ENCODE data around the gene ZNF93.
"Not testable (repeated sequence)": the region's sequence is repeated elsewhere in the genome, so short reads cannot be mapped to it uniquely, and the experiment has no call there.

ZNF93 gene

DNA sequence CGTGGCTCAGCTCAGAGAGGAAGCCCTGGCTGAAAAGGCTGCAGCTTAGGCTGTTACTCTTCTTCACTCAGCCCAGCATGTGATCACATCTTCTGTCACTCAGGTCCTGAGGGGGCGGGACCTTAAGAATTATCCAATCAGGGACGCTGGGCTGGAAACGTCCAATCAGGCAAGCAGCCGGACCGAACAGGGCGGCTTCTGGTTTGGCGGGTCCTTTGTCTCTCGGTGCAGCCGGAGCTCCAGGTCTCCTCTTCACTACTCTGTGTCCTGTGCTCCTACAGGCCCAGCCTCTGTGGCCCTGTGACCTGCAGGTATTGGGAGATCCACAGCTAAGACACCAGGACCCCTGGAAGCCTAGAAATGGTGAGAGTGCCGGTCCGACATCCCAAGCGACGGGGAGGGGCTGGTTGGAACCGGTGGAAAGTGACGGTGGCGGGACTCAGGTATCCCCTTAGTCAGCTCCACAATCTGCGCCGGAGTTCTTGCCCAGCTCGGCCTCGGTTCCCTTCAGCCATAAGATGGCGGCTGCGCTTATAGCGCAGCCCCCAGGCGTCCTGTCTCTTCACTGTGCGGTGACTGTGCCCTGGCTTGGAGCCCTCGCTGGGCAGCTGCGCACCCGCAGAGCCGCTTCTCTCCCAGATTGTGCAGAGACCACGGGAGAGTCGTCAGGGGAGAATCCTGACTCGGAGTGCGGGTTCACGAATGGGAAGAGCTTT lies at the start of gene ZNF93:
Gene ZNF93 (plus strand): TSS at position 218 of the 716 bp plus-strand sequence. CDS start 143 bp downstream, at position 361.
- Histone ChIP-seq H3K27ac (peak within 1 kb of the TSS; percentile 94), H3K4me3 (peak within 1 kb of the TSS; percentile 86), H4K20me1 (no peaks in the 10 kb centered on the region), H3K4me2 (peak within 1 kb of the TSS; percentile 91), H3K36me3 (peaks cover 49% of the 10 kb centered on the region), H3K27me3 (no peaks in the 10 kb centered on the region), H3K9ac (peak within 1 kb of the TSS; percentile 95), H3K4me1 (peaks cover 20% of the 10 kb centered on the region), H3K9me3 (peaks cover 69% of the 10 kb centered on the region)
- TF ChIP-seq Cebpa-rat (IDR thresholded peaks at IDR 0.05), result no peak

DNA sequence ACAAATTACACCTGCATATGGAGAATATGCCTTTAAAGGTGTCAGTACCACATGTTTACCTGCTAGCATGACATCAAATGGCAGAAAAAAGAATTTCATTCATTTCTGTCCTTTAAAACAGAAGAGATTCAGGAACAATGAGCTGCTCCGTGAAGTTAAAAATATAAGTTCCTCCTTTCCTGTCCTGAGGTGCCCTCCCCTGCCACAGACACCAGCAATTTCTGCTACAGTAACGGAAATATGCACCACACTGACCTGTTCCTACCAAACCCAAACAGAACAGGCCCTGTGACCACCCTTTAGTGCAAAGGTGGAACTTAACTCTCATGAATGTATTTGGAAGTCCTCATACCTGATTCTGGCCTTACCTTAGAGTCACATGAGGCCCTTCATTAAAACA lies 49.0 kb upstream of the ZNF93 start:
- not testable (repeated sequence) for H3K27ac ChIP-seq, H3K36me3 ChIP-seq, H3K4me3 ChIP-seq, H3K4me1 ChIP-seq, H4K20me1 ChIP-seq, H3K9ac ChIP-seq, H3K27me3 ChIP-seq, H3K4me2 ChIP-seq
- peaks cover 37% of the 10 kb centered on the region for H3K9me3 ChIP-seq

- Histone ChIP-seq H3K27me3 (no peaks in the 10 kb centered on the region), H3K4me3 (no peak overlapping the region), H3K36me3 (no peaks in the 10 kb centered on the region), H3K9me3 (peaks cover 75% of the 10 kb centered on the region), H3K27ac (no peak overlapping the region), H3K9ac (no peak overlapping the region), H4K20me1 (no peaks in the 10 kb centered on the region), H3K4me1 (peaks cover 10% of the 10 kb centered on the region), H3K4me2 (peak overlapping the region; percentile 44)
- no peak for TF ChIP-seq Cebpa-rat (IDR thresholded peaks at IDR 0.05)
Measured at GRCh38 chr19:19858751-19859150, 42.0 kb upstream of the ZNF93 start.

- H3K4me2 ChIP-seq, result no peak overlapping the region
- peak overlapping the region; percentile 40 for H3K4me3 ChIP-seq
- H3K27ac ChIP-seq, result no peak overlapping the region
- no peaks in the 10 kb centered on the region for H3K36me3 ChIP-seq
- H3K4me1 ChIP-seq, result peaks cover 10% of the 10 kb centered on the region
- H3K9me3 ChIP-seq, result peaks cover 86% of the 10 kb centered on the region
- H3K27me3 ChIP-seq, result no peaks in the 10 kb centered on the region
- TF ChIP-seq Cebpa-rat (IDR thresholded peaks at IDR 0.05), result no peak
- no peaks in the 10 kb centered on the region for H4K20me1 ChIP-seq
- no peak overlapping the region for H3K9ac ChIP-seq
Measured at GRCh38 chr19:19860756-19861390, 39.9 kb upstream of the ZNF93 start.

DNA sequence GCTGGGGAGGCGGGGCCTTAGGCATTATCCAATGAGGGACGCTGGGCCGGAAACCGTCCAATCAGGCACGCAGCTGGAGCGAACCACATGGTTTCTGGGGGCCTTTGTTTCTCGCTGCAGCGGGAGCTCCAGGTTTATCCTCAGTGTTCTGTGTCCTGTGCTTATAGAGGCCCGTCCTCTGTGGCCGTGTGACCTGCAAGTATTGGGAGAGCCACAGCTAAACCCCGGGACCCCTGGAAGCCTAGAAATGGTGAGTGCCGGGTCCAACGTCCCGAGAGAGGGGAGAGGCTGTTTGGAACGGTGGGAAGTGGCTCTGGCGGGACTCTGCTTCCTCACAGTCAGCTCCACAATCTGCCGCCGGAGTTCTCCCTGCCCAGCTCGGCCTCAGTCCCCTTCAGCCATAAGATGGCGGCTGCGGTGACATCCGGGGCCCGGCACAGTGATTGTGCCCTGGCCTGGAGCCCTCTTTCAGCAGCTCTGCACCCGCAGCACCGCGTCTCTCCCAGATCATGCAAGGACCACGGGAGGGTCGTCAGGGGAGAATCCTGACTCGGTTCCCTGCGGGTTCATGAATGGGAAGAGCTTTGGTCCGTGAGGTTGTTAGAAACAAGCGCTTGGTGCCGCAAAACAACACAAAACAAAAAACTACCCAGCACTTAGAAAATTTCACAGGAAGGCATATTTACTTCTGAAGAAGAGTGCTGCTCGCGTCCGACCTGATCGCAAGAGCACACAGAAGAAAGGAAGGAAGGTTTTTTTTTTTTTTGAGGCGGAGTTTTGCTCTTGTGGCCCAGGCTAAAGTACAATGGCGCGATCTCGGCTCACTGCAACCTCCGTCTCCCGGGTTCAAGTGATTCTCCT lies 34.8 kb upstream of the ZNF93 start, which contains the start of gene ZNF253:
Gene ZNF253 (plus strand): TSS at position 133 of the 861 bp plus-strand sequence. CDS start 115 bp downstream, at position 248.
- TF ChIP-seq Cebpa-rat (IDR thresholded peaks at IDR 0.05), result no peak

DNA sequence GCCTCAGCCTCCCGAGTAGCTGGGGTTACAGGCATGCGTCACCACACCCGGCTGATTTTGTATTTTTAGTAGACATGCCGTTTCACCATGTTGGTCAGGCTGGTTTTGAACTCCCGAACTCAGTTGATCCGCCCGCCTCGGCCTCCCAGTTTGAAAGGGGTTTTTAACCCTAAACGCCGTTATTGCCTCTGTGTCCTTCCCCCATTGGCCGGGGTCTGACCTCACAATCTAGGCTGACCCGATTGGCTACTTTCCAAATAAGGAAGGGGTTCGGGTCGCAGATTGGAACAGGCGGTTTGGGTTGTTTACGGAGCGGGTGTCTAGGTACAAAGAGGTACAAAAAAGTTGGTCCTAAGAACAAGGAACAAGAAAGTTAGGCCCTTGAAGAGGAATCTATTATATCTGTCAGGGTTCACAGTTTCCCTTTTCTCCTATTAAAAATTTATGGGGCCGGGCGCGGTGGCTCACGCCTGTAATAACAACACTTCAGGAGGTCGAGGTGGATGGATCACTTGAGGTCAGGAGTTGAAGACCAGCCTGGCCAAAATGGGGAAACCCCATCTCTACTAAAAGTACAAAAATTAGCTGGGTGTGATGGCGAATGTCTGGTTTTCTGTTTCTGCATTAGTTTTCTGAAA lies 34.0 kb upstream of the ZNF93 start:
- no peak for TF ChIP-seq Cebpa-rat (IDR thresholded peaks at IDR 0.05)
- peak overlapping the region; percentile 62 for H3K4me2 ChIP-seq
- peaks cover 85% of the 10 kb centered on the region for H3K9me3 ChIP-seq
- peaks cover 44% of the 10 kb centered on the region for H3K36me3 ChIP-seq
- no peaks in the 10 kb centered on the region for H4K20me1 ChIP-seq
- peak overlapping the region; percentile 96 for H3K27ac ChIP-seq
- H3K27me3 ChIP-seq, result no peaks in the 10 kb centered on the region
- H3K9ac ChIP-seq, result peak overlapping the region; percentile 97
- peak overlapping the region; percentile 80 for H3K4me3 ChIP-seq
- H3K4me1 ChIP-seq, result peaks cover 6% of the 10 kb centered on the region; the same call in 1 of the 2 replicates

More for the DNA sequence above, 34.8 kb upstream of the ZNF93 start, which contains the start of gene ZNF253:
- H3K4me3 ChIP-seq, result peak within 1 kb of the TSS; percentile 80
- H3K27ac ChIP-seq, result peak within 1 kb of the TSS; percentile 96
- peaks cover 37% of the 10 kb centered on the region for H3K36me3 ChIP-seq
- H3K4me2 ChIP-seq, result peak within 1 kb of the TSS; percentile 62
- no peaks in the 10 kb centered on the region for H4K20me1 ChIP-seq
- H3K9me3 ChIP-seq, result peaks cover 85% of the 10 kb centered on the region
- peaks cover 6% of the 10 kb centered on the region; the same call in 1 of the 2 replicates for H3K4me1 ChIP-seq
- H3K9ac ChIP-seq, result peak within 1 kb of the TSS; percentile 97
- no peaks in the 10 kb centered on the region for H3K27me3 ChIP-seq

GRCh38 chr19:19870086-19870485 lies 30.7 kb upstream of the ZNF93 start:
- not testable (repeated sequence) for H4K20me1 ChIP-seq, H3K4me2 ChIP-seq, H3K27me3 ChIP-seq, H3K27ac ChIP-seq, H3K4me1 ChIP-seq, H3K9ac ChIP-seq
- peaks cover 78% of the 10 kb centered on the region for H3K36me3 ChIP-seq
- H3K4me3 ChIP-seq, result peak overlapping the region; percentile 7; the same call in 1 of the 2 replicates
- peaks cover 85% of the 10 kb centered on the region for H3K9me3 ChIP-seq

DNA sequence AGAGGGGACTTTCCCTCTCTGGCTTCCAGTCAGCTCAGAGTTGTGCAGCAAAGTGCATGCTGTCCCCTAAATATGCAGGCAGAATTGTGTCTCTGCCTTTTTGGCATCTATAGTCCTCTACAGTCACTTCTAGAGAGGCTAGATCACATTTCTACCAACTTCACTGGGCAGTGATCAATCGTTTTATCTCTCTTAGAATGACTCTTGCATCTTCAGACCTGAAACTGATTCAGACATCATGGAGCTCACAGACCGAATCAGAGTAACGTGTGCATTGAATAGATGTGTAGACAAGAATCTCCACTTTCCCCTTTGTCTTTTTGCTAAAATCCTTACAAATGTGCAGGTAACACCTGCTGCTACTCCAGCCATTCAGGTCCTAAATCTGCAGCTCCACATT lies 28.8 kb upstream of the ZNF93 start:
- Histone ChIP-seq H3K4me2 (no peak overlapping the region), H3K9ac (no peak overlapping the region), H3K4me1 (peaks cover 6% of the 10 kb centered on the region; the same call in 1 of the 2 replicates), H3K27me3 (no peaks in the 10 kb centered on the region), H3K27ac (no peak overlapping the region), H3K36me3 (peaks cover 96% of the 10 kb centered on the region), H3K4me3 (0 out of 2 replicates have a peak overlapping the region, but pooled peaks have one; percentile 44), H3K9me3 (peaks cover 100% of the 10 kb centered on the region), H4K20me1 (no peaks in the 10 kb centered on the region; the same call in 1 of the 2 replicates)
- no peak for TF ChIP-seq Cebpa-rat (IDR thresholded peaks at IDR 0.05)

GRCh38 chr19:19873381-19873780 lies 27.4 kb upstream of the ZNF93 start:
- H3K4me3 ChIP-seq, result peak overlapping the region; percentile 49
- no peak overlapping the region for H3K27ac ChIP-seq
- H3K9ac ChIP-seq, result no peak overlapping the region
- H3K9me3 ChIP-seq, result peaks cover 100% of the 10 kb centered on the region
- no peaks in the 10 kb centered on the region for H3K4me1 ChIP-seq
- no peaks in the 10 kb centered on the region; the same call in 1 of the 2 replicates for H4K20me1 ChIP-seq
- no peaks in the 10 kb centered on the region for H3K27me3 ChIP-seq
- no peak overlapping the region for H3K4me2 ChIP-seq
- H3K36me3 ChIP-seq, result peaks cover 100% of the 10 kb centered on the region
- no peak for TF ChIP-seq Cebpa-rat (IDR thresholded peaks at IDR 0.05)

Measured in BLaER1 (cell line).